Caki2 (cell line): ENCODE results near the gene PTPRJ. TPM values are rescaled to one million over a fixed set of nuclear protein-coding genes. Genes with fewer than 3 reads are reported as not detected.
"Not testable (repeated sequence)": the region's sequence is repeated elsewhere in the genome, so short reads cannot be mapped to it uniquely, and the experiment has no call there.

Experiments
- DNase-seq: peaks from one replicate; pipeline ENCODE4 v3.0.0-alpha.2; 2015; ENCODE audit warnings: low read depth
- in situ Hi-C: cut with HindIII; loops from 2 replicates; pipeline ENCODE4 v1.10.0; 2016; ENCODE audit warnings: low sequenced_read_pairs, low pct_unique_long_range_greater_than_20kb, mixed read lengths
- total RNA-seq: library from RNA; depleted of rRNA; stranded (reverse); fragments of >200 nt; shearing (Covaris generic); gene quantifications from 2 replicates; pipeline ENCODE4 v1.2.3, GENCODE V29; 2014; ENCODE audit warnings: low replicate concordance; rRNA removed

PTPRJ gene
- total RNA-seq, 1 experiment from 2014 or later = 33.3 TPM

GRCh38 chr11:48190906-48191654 lies 210.7 kb downstream of the PTPRJ start:
- DNase-seq, in situ Hi-C loops: not testable (repeated sequence)

- in situ Hi-C loops = no loop called here
- peak; percentile 19 for DNase-seq
These were observed 213.5 kb downstream of the PTPRJ start for GRCh38 chr11:48193876-48194275.

GRCh38 chr11:48207881-48208280 lies 227.5 kb downstream of the PTPRJ start:
- in situ Hi-C loops = no loop called here

GRCh38 chr11:48210052-48210451 lies 229.7 kb downstream of the PTPRJ start:
- no peak for DNase-seq
- in situ Hi-C loops = no loop called here

More at GRCh38 chr11:48207881-48208280, 227.5 kb downstream of the PTPRJ start:
- no peak for DNase-seq

GRCh38 chr11:48216510-48216909 lies 236.2 kb downstream of the PTPRJ start, which contains the start of gene OR4B1:
Gene OR4B1 (plus strand): TSS chr11:48216810. CDS start chr11:48216810, 0 bp downstream.
- in situ Hi-C loops = no loop called here
- DNase-seq = no peak

Other genes with a start within 250 kb of the PTPRJ start
- 16.6 and 26.3 TPM in 2 replicates for gene FNBP4, start 213.2 kb upstream of the PTPRJ start, total RNA-seq
- gene NUP160, start 132.2 kb upstream of the PTPRJ start, total RNA-seq = 15.8 and 23.2 TPM in 2 replicates
- not detected in 2 replicates for gene OR4B1, start 236.3 kb downstream of the PTPRJ start, total RNA-seq